SK-N-SH (cell line): ENCODE measurements around the gene RARB.

ENCODE experiments used
- CTCF ChIP-seq: fragments of 200-600 bp; sonication (generic); IDR thresholded peaks from 2 replicates; pipeline ENCODE4 v1.6.1; 2017; ENCODE audit warnings: antibody characterized with exemption, mild to moderate bottlenecking, moderate library complexity
- EP300 ChIP-seq, 2 experiments: IDR thresholded peaks; 2 replicates each; pipeline versions ENCODE4 v1.4.0 to v1.6.1; 2012; ENCODE audit warnings: borderline replicate concordance in 1 of 2, low read depth in 1 of 2, low read length in 1 of 2
- EZH2phosphoT487 ChIP-seq: fragments of 200-600 bp; sonication (generic); IDR thresholded peaks from 2 replicates; pipeline ENCODE4 v1.6.1; 2017; ENCODE audit warnings: low read depth, mixed run types, mild to moderate bottlenecking, antibody characterized with exemption, moderate library complexity, borderline replicate concordance
- GABPA ChIP-seq: IDR thresholded peaks from 2 replicates; pipeline ENCODE4 v1.4.0; 2012; ENCODE audit warnings: low read depth, mild to moderate bottlenecking
- MAX ChIP-seq: IDR thresholded peaks from 2 replicates; pipeline ENCODE4 v1.4.0; 2012; ENCODE audit warnings: low read depth
- POLR2AphosphoS5 ChIP-seq: IDR thresholded peaks from 2 replicates; pipeline ENCODE4 v1.6.1; 2012; ENCODE audit warnings: low read depth, low read length
- RAD21 ChIP-seq: IDR thresholded peaks from 2 replicates; pipeline ENCODE4 v1.6.1; 2012; ENCODE audit warnings: mild to moderate bottlenecking, low read length
- REST ChIP-seq: IDR thresholded peaks from 2 replicates; pipeline ENCODE4 v1.6.1; 2012; ENCODE audit warnings: mild to moderate bottlenecking, low read depth, low read length, moderate library complexity
- RFX5 ChIP-seq: IDR thresholded peaks from 2 replicates; pipeline ENCODE4 v1.6.1; 2012; ENCODE audit warnings: mild to moderate bottlenecking, improper control_type of control experiment, low read length
- TCF12 ChIP-seq: IDR thresholded peaks from 2 replicates; pipeline ENCODE4 v1.4.0; 2012
- USF1 ChIP-seq: IDR thresholded peaks from 2 replicates; pipeline ENCODE4 v1.4.0; 2012; ENCODE audit warnings: low read depth, borderline replicate concordance
- USF2 ChIP-seq: fragments of 150-350 bp; IDR thresholded peaks from 2 replicates; pipeline ENCODE4 v1.6.1; 2017; ENCODE audit warnings: antibody characterized with exemption, low read length, low read depth, borderline replicate concordance
- YY1 ChIP-seq: IDR thresholded peaks from 2 replicates; pipeline ENCODE4 v1.4.0; 2012; ENCODE audit warnings: low read depth, mild to moderate bottlenecking
- ZBTB33 ChIP-seq: IDR thresholded peaks from 2 replicates; pipeline ENCODE4 v1.4.0; 2012; ENCODE audit warnings: low read depth, borderline replicate concordance

GRCh38 chr3:25557694-25558093, 129.6 kb downstream of the RARB start:
- TF ChIP-seq CTCF (no peak), EP300 (IDR thresholded peaks at IDR 0.05; ENCODE audit: borderline replicate concordance in 1 of 2, low read depth in 1 of 2, low read length in 1 of 2) (no peak), POLR2AphosphoS5 (no peak), ZBTB33 (no peak), YY1 (no peak), EZH2phosphoT487 (no peak), USF2 (no peak), TCF12 (no peak), USF1 (no peak), GABPA (no peak), MAX (no peak), RAD21 (no peak), RFX5 (no peak), REST (no peak)
